ENCODE results near the gene RPRD2.
A peak's percentile ranks its signal among the peaks of the same experiment; 100 is the strongest.

DNA sequence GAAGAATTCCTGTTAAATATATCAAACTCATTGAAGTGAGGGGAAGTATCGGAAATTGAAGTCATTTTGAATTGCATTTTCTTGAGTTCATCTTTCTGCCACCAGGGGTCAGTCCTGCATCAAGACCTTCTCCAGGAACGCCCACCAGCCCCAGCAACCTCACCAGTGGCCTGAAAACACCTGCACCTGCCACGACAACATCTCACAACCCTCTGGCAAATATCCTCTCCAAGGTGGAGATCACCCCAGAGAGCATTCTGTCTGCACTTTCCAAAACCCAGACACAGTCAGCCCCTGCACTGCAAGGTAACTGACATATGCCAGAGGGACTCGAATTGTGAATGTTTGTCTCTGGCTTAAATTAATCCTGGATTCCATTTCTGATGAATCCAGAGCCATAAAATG lies 100.5 kb downstream of the RPRD2 start:
- TF ChIP-seq, protein P1, sequence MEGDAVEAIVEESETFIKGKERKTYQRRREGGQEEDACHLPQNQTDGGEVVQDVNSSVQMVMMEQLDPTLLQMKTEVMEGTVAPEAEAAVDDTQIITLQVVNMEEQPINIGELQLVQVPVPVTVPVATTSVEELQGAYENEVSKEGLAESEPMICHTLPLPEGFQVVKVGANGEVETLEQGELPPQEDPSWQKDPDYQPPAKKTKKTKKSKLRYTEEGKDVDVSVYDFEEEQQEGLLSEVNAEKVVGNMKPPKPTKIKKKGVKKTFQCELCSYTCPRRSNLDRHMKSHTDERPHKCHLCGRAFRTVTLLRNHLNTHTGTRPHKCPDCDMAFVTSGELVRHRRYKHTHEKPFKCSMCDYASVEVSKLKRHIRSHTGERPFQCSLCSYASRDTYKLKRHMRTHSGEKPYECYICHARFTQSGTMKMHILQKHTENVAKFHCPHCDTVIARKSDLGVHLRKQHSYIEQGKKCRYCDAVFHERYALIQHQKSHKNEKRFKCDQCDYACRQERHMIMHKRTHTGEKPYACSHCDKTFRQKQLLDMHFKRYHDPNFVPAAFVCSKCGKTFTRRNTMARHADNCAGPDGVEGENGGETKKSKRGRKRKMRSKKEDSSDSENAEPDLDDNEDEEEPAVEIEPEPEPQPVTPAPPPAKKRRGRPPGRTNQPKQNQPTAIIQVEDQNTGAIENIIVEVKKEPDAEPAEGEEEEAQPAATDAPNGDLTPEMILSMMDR (conservative IDR thresholded peaks at IDR 0.05), result peak; percentile 83
- TF ChIP-seq EZH2 (IDR thresholded peaks at IDR 0.05; ENCODE audit: low read depth), result no peak
